GM18873 (cell line): Measurements from ENCODE around the gene POLR1C.
A peak's percentile ranks its signal among the peaks of the same experiment; 100 is the strongest.
"Not testable (repeated sequence)": the region's sequence is repeated elsewhere in the genome, so short reads cannot be mapped to it uniquely, and the experiment has no call there.

Source experiments
- ATAC-seq: cut with Tn5 transposase; IDR thresholded peaks from one replicate; pipeline ENCODE4 v1.9.1; 2021; ENCODE audit warnings: mild to moderate bottlenecking, moderate library complexity, moderate number of reproducible peaks; ENCODE audit not compliant: unreplicated experiment, low FRiP score

The POLR1C gene

GRCh38 chr6:43516697-43517504, at the start of gene POLR1C, which contains the start of gene YIPF3:
POLR1C (plus strand) TSS chr6:43517089; CDS start chr6:43517110, 21 bp downstream.
YIPF3 (minus strand) TSS chr6:43516926; CDS start chr6:43516807, 119 bp downstream.
- peak; percentile 78 for ATAC-seq

GRCh38 chr6:43467265-43467664, 49.6 kb upstream of the POLR1C start:
- not testable (repeated sequence) for ATAC-seq

- no peak for ATAC-seq
These were observed 49.1 kb upstream of the POLR1C start for GRCh38 chr6:43467752-43468151.

DNA sequence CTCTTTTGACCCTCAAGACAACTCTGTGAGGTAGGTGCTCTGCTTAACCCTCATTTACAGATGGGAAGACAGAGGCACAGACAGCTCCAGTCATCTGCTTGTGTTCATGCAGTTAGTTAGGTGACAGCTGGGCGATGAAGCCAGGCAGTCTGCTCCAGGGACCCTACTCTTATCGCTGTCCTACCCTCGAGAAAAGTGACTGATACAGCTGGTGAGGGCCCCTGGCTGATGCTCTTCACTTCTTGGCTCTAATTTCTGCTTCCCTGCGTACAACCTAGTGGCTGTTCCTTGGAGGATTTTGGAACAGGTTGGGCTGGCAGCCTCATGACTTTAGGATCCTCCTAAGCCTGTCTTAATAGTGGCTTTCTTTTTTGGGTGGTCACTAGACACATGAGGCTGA, 48.6 kb upstream of the POLR1C start:
- no peak for ATAC-seq

DNA sequence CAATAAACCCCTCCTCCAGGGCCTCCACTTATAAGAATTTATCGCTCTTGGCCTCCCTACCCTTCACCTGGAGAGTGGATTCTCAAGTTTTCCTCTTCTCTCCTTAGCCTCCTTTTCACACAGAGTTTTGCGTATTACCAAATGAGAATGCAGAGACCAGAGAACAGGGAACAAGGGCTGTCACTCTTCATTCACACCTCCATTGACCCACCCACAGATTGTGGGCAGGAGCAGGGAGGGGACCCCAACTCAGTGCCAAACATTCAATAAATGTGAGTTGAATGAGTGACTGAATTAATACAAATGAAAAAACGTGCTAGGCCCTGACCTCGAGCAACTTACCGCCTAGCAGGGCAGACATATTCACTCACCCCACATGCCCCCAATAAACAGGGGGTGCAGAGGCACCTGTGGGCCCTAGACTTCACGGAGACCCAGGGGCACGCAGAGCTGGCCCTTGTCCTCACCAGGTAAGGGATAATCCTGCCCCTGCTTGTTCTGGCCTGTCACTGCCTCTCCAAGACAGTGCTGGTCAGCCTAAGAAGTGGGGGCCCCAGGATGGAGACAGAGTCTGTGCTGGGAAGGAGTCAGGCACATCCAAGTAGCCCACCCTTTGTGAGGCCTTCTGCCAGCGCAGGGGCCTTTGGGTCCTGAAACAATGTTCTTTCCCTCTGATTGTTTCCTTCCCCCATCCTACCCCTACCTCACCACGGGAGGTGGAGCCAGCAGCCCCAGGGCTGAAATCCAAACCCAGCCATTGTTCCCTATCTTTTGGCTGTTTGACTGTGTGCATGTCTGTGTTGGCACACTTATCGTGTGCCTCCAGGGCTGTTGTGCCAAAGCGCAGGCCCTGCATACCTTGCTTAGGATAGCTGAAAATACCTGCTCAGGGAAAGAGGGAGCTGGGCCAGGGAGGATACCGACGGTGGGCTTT, 47.9 kb upstream of the POLR1C start:
- no peak for ATAC-seq

- no peak for ATAC-seq
These were observed 46.9 kb upstream of the POLR1C start for GRCh38 chr6:43469947-43470346.

GRCh38 chr6:43471399-43471798, 45.5 kb upstream of the POLR1C start:
- ATAC-seq, result no peak

- ATAC-seq, result no peak
These were observed 44.4 kb upstream of the POLR1C start for GRCh38 chr6:43472515-43472914.

- no peak for ATAC-seq
These were observed 41.4 kb upstream of the POLR1C start for GRCh38 chr6:43475516-43475915.

DNA sequence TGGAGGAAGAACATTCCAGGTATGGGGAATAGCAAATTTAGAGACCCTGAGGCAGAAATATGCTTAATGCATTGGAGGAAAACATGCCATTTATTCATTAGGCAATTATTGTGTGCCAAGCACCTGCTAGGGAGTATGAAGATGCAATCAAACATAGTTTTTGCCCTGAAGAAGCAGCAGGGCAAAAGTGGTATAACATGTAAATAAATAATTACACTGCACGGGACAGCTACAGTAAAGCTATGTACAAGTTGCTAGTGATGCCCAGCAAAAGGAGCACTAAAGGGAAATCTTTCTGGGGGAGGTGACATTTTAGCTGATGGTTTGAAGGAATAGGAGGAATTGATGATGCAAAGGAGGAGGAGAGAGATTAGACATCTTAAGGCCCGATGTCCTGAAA, 40.1 kb upstream of the POLR1C start:
- no peak for ATAC-seq

DNA sequence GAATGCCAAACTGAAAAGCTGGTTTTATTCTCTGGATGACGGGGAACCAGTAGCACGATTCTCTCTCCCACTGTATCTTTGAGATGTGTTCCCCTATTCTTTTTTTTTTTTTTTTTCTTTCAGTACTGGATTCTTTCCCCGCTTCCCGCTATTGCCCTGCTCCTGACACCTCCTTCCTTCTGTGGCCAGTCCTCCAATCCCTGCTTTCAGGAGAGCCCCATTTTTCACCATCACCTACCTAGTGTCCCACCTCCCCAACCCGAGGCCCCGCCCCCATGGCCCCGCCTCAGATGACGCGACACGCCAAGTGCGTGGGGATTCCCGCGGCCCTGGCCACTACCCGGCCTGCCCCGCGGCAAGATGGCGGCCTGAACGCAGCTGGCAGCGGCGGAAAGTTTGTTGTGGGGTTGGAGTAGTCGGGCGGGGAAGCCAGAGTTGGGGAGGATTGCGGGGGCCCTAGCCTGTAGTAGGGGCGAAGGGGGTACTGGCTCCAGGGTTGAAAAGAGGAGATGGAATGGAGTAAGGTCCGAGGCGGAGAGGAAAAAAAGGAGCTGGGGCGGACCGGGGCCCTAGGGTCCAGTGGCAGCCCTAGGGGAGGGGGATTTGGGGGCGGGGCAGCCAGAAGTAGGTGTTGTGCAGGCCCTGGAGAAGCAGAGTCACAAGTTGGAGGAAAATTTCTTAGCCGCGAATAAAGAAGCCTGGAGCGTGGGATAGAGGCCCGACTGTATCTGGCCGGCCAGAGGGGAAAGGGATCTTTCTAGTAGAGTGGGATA, 39.5 kb upstream of the POLR1C start, which contains the start of gene TJAP1:
Gene TJAP1, plus strand, starts transcription at position 336 of the 773 bp plus-strand sequence. CDS start 21,432 bp downstream, outside the sequence.
- ATAC-seq, result peak; percentile 59

DNA sequence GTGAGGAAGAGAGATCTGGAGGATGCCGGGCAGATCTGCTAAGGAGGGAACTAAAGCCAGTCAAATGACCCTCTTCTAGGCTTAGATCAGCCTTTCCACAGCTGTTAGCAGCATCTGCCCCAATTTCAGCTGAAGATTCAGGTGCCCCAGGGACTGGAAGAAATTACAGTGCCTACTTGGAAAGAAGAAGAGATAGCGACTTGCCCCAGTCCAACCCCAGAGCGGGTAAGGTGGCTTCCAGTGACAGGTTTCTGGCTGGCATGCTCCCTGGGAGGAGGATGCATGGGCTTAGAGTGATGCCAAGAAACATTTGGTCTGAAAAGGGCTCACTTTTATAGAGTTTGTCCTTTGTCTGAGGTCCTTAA, 38.9 kb upstream of the POLR1C start:
- no peak for ATAC-seq

- ATAC-seq, result no peak
These were observed 35.8 kb upstream of the POLR1C start for GRCh38 chr6:43481075-43481474.

GRCh38 chr6:43481591-43482236, 35.2 kb upstream of the POLR1C start:
- ATAC-seq, result no peak

DNA sequence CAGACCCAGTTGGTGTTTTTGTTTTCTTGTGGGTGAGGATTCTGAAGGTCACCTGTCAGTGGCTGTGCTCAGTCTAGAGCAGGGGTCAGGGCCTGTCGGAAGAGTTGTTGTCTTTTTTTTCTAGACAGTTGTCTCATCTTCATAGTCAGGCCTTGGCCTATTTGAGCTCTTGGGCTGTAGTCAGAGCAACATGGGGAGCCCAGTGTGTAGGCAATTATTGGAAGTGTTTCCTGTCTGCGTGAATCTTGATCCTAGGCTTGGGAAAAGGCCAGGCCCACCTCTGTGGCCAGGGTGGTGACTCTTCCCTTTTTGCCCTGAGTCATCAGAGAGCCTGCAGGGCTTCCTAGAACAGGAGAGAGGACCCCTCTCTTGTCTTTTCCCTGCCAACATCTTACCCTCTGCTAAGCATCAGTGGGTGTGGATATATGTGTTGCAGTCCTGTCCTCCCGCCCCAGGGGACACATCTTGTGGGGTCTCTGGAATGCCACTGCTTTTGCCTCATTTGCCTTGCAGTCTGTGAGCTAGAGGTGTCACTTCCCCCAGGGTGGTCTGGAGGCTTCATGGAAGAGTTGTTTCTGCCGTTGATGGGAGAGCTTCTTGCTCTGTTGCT, 28.1 kb upstream of the POLR1C start:
- ATAC-seq, result no peak

DNA sequence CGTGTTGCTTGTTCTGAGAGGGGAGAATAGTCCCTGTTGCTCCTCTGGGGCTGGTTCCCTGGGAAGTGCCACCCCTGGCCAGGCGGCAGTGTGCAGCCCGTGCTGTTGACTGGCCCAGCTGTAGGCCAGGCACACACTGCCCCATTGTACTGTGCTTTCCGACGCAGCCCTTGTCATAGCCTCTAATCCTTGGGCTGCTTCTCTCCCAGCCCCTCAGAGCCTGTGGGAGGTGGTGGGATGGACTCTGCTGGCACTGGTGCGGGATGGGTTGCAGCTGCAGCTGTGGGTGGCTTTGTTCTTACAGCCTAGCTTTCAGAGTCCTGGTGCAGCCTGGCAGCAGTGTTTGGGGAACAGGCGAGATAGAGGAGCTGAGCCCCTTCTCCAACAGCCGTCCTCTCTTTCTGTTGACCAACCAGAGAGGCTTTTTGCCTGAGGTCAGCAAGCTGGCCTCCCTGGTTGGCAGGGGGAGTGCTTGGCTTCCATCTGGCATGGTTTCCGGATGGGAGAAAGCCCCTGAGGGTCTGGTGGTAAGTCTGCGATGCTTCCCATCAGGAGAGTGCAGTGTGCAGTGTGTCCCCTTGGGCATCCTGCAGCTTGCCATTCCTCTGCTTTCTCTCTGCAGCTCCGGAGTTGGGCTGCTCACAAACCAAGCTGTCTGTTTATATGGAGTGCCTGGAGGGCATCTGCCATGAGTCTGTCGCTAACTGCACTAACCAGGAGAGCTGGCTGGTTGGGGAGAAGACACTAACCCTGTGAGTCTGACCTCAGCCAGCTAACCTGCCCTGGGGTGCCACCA, 27.4 kb upstream of the POLR1C start:
- no peak for ATAC-seq

GRCh38 chr6:43490523-43490939, 26.4 kb upstream of the POLR1C start:
- no peak for ATAC-seq

DNA sequence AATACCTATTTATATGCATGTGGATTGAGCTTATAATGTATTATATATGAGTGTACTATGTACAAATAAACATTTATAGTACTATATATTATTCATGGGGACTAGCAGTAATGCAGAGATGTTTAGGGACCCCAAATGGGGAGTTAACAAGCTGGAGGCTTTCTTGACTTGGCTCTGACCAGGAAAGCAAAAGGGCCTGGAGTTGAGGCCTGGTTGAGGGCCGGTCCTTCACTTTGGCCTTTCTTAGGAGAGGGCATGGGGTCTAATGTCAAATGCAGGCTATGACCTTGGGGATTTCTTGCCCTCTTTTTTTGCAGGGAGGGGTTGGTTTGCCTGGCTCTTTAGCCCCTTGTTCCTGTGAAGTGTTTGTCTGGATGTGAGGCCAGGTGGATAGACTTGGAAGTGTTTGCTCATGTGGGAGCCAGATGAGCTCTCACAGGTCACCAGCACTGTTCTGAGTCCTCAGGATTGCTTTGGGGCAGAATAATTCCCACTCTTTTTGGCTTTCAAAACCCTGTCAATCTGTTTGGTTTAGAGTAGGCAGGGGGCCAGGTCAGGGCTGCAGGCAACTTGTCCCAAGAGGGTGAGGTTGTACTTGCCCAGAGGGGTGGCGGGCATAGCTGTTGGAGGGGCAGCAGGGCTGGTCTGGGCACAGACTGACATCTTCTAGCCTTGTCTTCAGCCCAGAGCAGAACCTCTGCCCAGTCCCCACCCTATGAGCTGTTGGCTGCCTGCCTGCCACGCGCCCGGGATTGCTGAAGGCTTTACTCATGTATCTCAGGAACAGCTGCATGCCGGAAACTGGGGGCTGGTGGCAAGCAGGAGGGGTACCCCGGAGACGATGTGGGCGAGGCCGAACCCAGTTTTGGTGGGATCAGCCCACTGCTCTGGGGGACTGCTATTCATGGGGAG, 24.9 kb upstream of the POLR1C start:
- ATAC-seq, result no peak
